Right lobe of liver (tissue), 4 donors: Measurements from ENCODE around the gene SPSB2.

Source experiments
- CTCF ChIP-seq, 4 donors: fragments of 200-600 bp in 3 of 4; fragments of 450-650 bp in 1 of 4; IDR thresholded peaks; one replicate each; pipeline versions ENCODE4 v1.5.1 to v1.8.0; 2016 to 2022; ENCODE audit warnings: antibody characterized with exemption in 4 of 4, mild to moderate bottlenecking in 2 of 4
- POLR2A ChIP-seq: fragments of 450-650 bp; IDR thresholded peaks from one replicate; pipeline ENCODE4 v1.6.1; 2017; ENCODE audit warnings: antibody characterized with exemption, mild to moderate bottlenecking
- donor health status: DM: no; HTN: no; CAD: no.
- donor health status: DM: no; HTN: no; CAD: no.
- donor health status: DM: no; HTN: yes; CAD: no.

- TF ChIP-seq CTCF (IDR thresholded peaks at IDR 0.05): no peak
- no peak for TF ChIP-seq POLR2A
Observed at GRCh38 chr12:6860116-6860515, 13.0 kb downstream of the SPSB2 start.
